ENCODE measurements around the gene OSBPL7. TPM values are rescaled to one million over a fixed set of nuclear protein-coding genes. Genes with fewer than 3 reads are reported as not detected.

OSBPL7 gene
- total RNA-seq, 1 experiment from 2014 or later = 9.1 TPM

GRCh38 chr17:47853616-47854015, 32.0 kb upstream of the OSBPL7 start:
- H3K27ac ChIP-seq (ENCODE audit: low read depth, low read length, poor library complexity, severe bottlenecking) = no peak overlapping the region
- ChIA-PET CTCF (no interaction called here), POLR2A (ENCODE audit: low non-redundant PET) (no interaction called here)
- no peak for DNase-seq (ENCODE audit: low spot score)
- H3K4me3 ChIP-seq (ENCODE audit: low read depth, low read length, poor library complexity, severe bottlenecking) = no peak overlapping the region
- no peaks in the 10 kb centered on the region for H3K9me3 ChIP-seq (ENCODE audit: low read depth, low read length, poor library complexity, severe bottlenecking)
- H3K36me3 ChIP-seq (ENCODE audit: insufficient read depth, low read length, poor library complexity, severe bottlenecking) = no peaks in the 10 kb centered on the region
- H3K27me3 ChIP-seq (replicated peaks; ENCODE audit: insufficient read depth, low read depth, low read length, poor library complexity) = peaks cover 70% of the 10 kb centered on the region
- intact Hi-C loops (cut with micrococcal nuclease; ENCODE audit: unreplicated experiment) = no loop called here
- TF ChIP-seq EZH2 (IDR thresholded peaks at IDR 0.05; ENCODE audit: borderline replicate concordance, low read depth, low read length, poor library complexity, severe bottlenecking) = no peak
- TF ChIP-seq CTCF (conservative IDR thresholded peaks at IDR 0.05; ENCODE audit: low read depth, low read length) = no peak
- BruUV-seq (replicated peaks) = no TSS peak
- no peaks in the 10 kb centered on the region for H3K4me1 ChIP-seq (ENCODE audit: insufficient read depth, low read length, poor library complexity, severe bottlenecking)

- no peaks in the 10 kb centered on the region for H3K36me3 ChIP-seq (ENCODE audit: insufficient read depth, low read length, poor library complexity, severe bottlenecking)
These were observed 30.7 kb upstream of the OSBPL7 start for GRCh38 chr17:47852113-47852949.

GRCh38 chr17:47851764-47852112, 30.1 kb upstream of the OSBPL7 start:
- TF ChIP-seq EZH2 (IDR thresholded peaks at IDR 0.05; ENCODE audit: borderline replicate concordance, low read depth, low read length, poor library complexity, severe bottlenecking) = no peak
- TF ChIP-seq CTCF (conservative IDR thresholded peaks at IDR 0.05; ENCODE audit: low read depth, low read length) = no peak
- intact Hi-C loops (cut with micrococcal nuclease; ENCODE audit: unreplicated experiment) = no loop called here
- BruUV-seq (replicated peaks) = no TSS peak
- H3K9me3 ChIP-seq (ENCODE audit: low read depth, low read length, poor library complexity, severe bottlenecking) = no peaks in the 10 kb centered on the region
- CTCF ChIA-PET = interaction anchor here (0.7 kb wide), 1 partner anchor 204 kb away, joined by 7 read pairs; no protein-coding TSS in a partner anchor
- no peaks in the 10 kb centered on the region for H3K4me1 ChIP-seq (ENCODE audit: insufficient read depth, low read length, poor library complexity, severe bottlenecking)
- no peak for DNase-seq (ENCODE audit: low spot score)
- no peak overlapping the region for H3K4me3 ChIP-seq (ENCODE audit: low read depth, low read length, poor library complexity, severe bottlenecking)
- H3K36me3 ChIP-seq (ENCODE audit: insufficient read depth, low read length, poor library complexity, severe bottlenecking) = no peaks in the 10 kb centered on the region
- POLR2A ChIA-PET (ENCODE audit: low non-redundant PET) = interaction anchor here (0.6 kb wide), 1 partner anchor 1952 kb away, joined by 4 read pairs; no protein-coding TSS in a partner anchor
- no peak overlapping the region for H3K27ac ChIP-seq (ENCODE audit: low read depth, low read length, poor library complexity, severe bottlenecking)
- H3K27me3 ChIP-seq (replicated peaks; ENCODE audit: insufficient read depth, low read depth, low read length, poor library complexity) = peaks cover 89% of the 10 kb centered on the region

More at GRCh38 chr17:47852113-47852949, 30.7 kb upstream of the OSBPL7 start:
- Histone ChIP-seq H3K9me3 (ENCODE audit: low read depth, low read length, poor library complexity, severe bottlenecking) (no peaks in the 10 kb centered on the region), H3K27me3 (replicated peaks; ENCODE audit: insufficient read depth, low read depth, low read length, poor library complexity) (peaks cover 83% of the 10 kb centered on the region), H3K27ac (ENCODE audit: low read depth, low read length, poor library complexity, severe bottlenecking) (no peak overlapping the region), H3K4me3 (ENCODE audit: low read depth, low read length, poor library complexity, severe bottlenecking) (no peak overlapping the region), H3K4me1 (ENCODE audit: insufficient read depth, low read length, poor library complexity, severe bottlenecking) (no peaks in the 10 kb centered on the region)
- DNase-seq (ENCODE audit: low spot score) = no peak
- no TSS peak for BruUV-seq (replicated peaks)
- ChIA-PET CTCF (interaction anchor here (0.7 kb wide), 1 partner anchor 203 kb away, joined by 7 read pairs; no protein-coding TSS in a partner anchor), POLR2A (ENCODE audit: low non-redundant PET) (interaction anchor here (0.6 kb wide), 1 partner anchor 1951 kb away, joined by 4 read pairs; no protein-coding TSS in a partner anchor)
- TF ChIP-seq EZH2 (IDR thresholded peaks at IDR 0.05; ENCODE audit: borderline replicate concordance, low read depth, low read length, poor library complexity, severe bottlenecking) (peak; percentile 49), CTCF (conservative IDR thresholded peaks at IDR 0.05; ENCODE audit: low read depth, low read length) (no peak)
- intact Hi-C loops (cut with micrococcal nuclease; ENCODE audit: unreplicated experiment) = no loop called here

All from A673 (cell line).